Mucosa of gallbladder (tissue), 1 donor: ENCODE measurements around the gene SUSD6. TPM values are rescaled to one million over a fixed set of nuclear protein-coding genes. Genes with fewer than 3 reads are reported as not detected.
"Not testable (repeated sequence)": the region's sequence is repeated elsewhere in the genome, so short reads cannot be mapped to it uniquely, and the experiment has no call there.

Experiments
- DNase-seq: peaks from one replicate; pipeline ENCODE4 v3.0.0-alpha.2; 2020; ENCODE audit warnings: low spot score
- total RNA-seq: library from RNA; stranded (reverse); gene quantifications from one replicate; pipeline ENCODE4 v1.2.1, GENCODE V29; 2021
- donor health status: DM: no; HTN: no; CAD: no.

The SUSD6 gene
- total RNA-seq, 1 donor from 2014 or later: 85.1 TPM

GRCh38 chr14:69593018-69593677 lies 18.2 kb upstream of the SUSD6 start:
- DNase-seq: peak; percentile 49

DNA sequence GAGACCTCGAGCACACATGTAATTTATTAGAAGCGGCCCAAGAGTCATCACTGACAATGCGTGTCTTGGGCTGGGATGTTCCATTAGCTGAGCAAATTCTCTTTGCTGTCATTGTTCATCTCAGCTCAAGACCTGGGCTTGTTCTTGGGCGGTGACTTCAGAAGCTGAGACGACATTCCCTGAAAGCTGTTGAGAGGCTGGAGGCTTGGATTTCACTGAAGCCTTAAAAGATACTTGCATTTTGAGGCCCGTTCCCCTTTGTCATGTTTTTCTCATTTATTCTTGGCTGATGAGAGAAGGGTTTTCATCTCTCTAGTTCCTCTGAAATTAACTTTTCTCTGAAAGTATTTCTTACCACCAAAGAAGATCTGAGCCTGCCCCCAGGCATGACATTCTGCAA lies 16.6 kb upstream of the SUSD6 start:
- no peak for DNase-seq

DNA sequence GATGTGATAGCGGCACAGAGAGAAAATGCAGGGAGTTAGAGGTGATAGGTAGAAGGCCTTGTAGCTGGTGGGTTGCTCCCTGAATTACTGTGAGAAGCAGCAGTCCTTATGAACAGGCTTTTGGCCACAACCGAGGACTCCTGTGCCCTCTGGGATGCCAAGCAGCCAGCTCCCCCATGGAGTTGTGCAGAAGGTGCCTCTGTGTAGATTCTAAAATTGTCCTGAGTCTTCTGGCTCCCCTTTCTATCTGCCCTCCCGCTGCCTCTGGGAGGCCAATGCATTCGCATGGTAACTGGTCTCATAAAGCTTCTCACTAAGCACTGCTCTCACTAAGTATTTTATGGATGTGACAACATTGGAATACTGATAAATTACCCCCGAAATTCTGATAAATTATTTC lies 16.1 kb upstream of the SUSD6 start:
- no peak for DNase-seq

- not testable (repeated sequence) for DNase-seq
These were observed 12.0 kb upstream of the SUSD6 start for GRCh38 chr14:69599431-69599830.

- no peak for DNase-seq
These were observed 11.0 kb upstream of the SUSD6 start for GRCh38 chr14:69600304-69600891.

DNA sequence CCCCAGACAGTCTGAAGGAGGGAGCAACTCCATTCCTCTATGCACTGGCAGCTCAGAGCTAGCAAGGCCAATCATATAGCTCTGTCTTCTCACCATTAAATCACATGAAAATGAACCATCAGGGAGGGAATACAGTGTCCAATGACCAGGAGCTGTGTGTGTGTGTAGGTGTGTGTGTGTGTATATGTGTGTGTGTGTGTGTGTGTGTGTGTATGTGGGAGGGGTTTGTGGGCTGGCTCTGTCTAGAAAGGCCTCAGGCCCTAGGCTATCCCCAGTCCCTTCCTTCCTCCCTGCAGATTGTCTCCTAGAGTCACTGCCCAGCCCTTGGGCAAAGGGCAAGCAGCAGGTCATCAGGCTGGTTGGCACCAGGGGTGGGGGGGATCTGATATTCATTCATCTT lies 5.7 kb upstream of the SUSD6 start:
- no peak for DNase-seq

GRCh38 chr14:69606258-69607184 lies 4.9 kb upstream of the SUSD6 start:
- DNase-seq: no peak

DNA sequence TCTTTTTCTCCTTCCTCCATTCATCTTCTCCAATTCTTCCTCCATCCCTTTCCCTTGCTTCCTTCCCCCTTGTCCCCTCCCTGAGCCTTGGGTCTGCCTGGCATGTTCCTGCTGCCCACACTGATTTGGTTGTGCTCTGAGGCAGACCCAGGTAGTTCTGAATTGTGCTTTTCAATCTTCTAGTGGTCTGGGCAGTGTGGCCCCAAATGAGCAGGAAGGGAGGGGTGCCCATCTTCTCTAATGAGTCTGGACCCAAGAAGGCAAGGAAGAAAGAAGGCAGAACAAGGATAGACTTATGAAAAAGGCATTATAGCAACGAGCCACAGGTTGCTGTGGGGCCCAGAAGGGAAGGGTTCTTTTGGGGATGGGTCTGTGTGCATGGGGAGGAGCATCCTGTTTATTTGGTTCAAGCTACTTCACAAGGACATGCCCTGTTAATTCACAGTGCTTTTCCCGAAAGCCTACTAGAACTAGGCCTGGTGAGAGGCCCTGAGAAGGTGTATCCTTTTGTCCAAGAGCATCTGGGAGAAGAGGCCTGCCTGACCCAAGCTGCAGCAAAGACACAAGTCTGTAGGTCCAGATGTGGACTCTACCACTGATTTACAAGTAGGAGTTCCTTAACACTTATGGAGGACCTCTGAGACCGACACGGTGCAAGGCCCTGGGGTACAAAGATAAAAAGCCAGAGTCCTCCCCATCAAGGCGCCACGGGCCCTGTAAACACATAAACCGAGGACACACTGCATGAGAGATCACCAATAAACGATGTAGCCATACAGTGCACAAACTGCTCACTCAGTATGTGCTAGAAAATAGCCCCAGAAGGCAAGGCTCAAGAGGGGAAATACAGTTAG lies 1.1 kb upstream of the SUSD6 start:
- DNase-seq: no peak

DNA sequence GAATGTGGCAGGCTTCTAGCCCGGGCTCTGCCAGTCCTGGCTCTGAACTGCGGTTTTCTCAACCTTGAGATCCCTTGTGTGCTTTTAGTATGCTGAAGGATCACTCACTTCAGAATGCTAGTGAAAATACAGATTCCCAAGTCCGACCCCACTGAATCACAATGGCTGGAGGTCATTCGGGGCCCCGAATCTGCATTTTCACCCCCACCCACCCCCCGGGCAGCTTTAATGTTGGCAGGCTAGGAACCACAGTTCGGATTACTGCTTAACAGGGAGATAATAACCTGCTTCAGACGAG lies 573 bp upstream of the SUSD6 start:
- DNase-seq: no peak

- DNase-seq: no peak
These were observed 802 bp downstream of the SUSD6 start for GRCh38 chr14:69612014-69612782.

- no peak for DNase-seq
These were observed 1.4 kb downstream of the SUSD6 start for GRCh38 chr14:69612783-69613130.

- DNase-seq: no peak
These were observed 2.1 kb downstream of the SUSD6 start for GRCh38 chr14:69613312-69614073.

DNA sequence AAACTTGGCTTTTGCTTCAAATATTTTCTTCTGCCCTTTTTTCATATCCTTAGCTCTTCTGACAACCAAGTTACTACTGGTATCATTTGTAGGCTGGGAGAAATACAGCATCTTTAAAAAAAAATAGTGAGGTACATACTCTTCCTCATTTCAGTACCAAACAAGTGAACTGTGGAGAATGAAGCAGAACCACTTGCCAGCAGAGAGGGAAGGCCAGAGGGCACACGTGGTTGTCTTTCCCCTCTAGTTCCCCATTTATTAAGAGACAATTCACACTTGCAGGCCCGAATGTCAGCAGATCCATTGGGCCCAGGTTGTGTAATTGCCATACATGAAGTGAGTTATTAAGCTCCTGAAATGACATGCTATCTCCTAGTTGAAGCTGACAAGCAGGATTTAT lies 3.2 kb downstream of the SUSD6 start:
- DNase-seq: peak; percentile 51

DNA sequence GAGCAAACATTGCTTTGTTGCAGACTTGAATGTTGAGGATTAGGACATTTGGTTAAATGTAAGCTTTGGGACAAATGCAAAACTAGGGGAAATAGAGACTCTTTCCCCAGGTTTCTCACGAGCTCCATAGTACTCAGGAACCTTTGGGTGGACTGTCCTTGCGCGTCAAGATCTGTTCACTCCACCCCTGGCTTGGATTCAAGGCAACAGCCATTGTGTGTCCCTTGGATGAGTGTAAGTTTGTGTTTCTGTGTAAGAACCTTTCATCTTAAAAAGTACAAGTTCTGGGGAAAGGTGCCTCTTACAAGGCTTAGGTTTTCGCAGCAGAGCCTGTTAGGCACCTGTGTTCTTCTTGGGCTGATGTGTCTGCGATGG lies 3.7 kb downstream of the SUSD6 start:
- no peak for DNase-seq

GRCh38 chr14:69615496-69616407 lies 4.4 kb downstream of the SUSD6 start:
- peak; percentile 74 for DNase-seq

DNA sequence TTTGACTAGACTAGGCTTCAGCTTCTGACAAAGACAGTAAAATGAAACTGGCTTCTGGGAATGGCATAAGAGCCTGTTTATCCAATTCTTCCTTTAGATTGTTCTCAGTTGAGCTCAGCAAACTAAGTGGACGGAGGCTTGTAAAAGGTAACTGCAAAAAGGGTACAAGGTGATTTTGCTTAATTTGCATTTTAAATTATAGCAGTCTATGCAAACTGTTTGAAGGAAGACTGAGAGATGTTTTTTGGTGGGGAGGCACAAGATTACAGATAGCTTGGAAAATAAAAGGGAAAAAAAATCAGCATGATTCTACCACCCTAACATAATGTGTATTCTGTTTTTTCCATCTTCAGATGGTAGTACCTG lies 5.0 kb downstream of the SUSD6 start:
- no peak for DNase-seq

- DNase-seq: no peak
These were observed 6.4 kb downstream of the SUSD6 start for GRCh38 chr14:69617796-69618195.

DNA sequence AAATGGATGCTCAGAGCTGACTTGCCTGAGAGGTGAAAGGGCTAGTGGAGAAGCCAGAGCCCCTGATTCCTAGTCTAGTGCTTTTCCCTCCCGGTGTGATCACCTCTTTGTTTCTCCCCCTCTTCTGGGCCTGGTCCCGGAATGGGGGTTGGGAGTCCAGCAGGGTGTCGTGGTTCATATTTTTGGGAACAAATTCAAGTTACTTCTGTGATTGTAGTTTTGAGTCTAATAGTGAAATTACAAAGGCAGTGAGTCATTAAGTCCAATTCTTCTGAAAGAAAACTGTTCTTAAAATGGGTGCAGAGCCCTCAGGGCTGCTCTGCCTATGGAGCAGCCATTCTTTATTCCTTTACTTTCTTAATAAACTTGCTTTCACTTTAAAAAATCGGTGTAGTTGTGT lies 7.6 kb downstream of the SUSD6 start:
- no peak for DNase-seq

- no peak for DNase-seq
These were observed 8.8 kb downstream of the SUSD6 start for GRCh38 chr14:69620211-69620611.

DNA sequence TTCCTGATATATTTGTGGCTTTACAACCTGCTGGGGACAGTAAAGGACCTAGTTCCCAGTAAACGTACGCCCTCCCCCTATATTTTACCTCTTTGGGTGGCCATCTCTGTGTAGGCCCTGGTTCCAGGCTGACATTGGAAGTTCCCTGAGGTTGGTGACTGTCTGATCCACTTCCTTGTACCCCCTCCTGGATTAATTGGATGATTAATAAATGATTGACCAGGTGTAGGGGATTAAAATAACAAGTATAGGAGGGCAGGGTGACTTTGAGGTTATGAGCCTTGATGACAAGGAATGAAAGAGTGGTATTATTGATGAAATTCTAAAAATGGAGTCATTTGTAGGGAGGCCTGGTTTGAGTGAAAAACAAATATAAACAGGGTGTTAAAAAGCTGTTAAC lies 9.6 kb downstream of the SUSD6 start:
- DNase-seq: no peak
